GM19240 (cell line): ENCODE measurements around the gene ACOX1.

Source experiments
- DNase-seq: peaks from one replicate; pipeline ENCODE4 v3.0.0; 2011; ENCODE audit warnings: low spot score; ENCODE audit not compliant: insufficient read length

Gene ACOX1

DNA sequence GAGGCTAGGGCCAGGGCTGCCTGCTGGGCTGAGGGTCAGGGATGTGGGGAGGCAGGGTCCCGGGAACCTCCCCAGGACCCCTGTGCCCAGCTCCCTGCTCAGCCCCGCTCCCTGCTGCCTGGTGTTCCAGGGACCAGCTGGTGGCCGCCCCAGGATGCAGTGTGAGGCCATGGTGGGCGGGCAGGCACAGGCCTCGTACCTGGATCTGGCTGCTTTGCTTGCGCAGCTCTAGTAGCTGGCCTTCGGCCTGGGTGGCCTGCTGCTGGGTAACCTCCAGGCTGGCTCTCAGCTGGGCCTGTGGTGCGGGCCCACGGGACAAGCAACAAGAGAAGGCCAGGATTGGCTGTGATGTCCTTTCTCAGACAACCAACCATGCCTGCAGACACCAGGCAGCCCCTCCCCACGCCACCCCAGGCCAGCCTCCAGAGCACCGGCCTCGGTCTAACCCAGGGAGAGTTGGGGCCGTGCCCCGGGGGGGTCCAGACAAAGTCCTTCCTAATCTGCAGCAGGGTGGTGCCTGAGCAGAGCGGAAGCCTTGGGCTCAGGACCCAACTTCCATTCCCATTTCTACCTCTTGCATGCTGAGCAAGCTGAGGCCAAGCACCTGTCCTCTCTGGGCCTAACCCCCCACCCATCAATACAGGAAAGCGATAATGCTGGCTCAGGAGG, 86.3 kb downstream of the ACOX1 start:
- no peak for DNase-seq

DNA sequence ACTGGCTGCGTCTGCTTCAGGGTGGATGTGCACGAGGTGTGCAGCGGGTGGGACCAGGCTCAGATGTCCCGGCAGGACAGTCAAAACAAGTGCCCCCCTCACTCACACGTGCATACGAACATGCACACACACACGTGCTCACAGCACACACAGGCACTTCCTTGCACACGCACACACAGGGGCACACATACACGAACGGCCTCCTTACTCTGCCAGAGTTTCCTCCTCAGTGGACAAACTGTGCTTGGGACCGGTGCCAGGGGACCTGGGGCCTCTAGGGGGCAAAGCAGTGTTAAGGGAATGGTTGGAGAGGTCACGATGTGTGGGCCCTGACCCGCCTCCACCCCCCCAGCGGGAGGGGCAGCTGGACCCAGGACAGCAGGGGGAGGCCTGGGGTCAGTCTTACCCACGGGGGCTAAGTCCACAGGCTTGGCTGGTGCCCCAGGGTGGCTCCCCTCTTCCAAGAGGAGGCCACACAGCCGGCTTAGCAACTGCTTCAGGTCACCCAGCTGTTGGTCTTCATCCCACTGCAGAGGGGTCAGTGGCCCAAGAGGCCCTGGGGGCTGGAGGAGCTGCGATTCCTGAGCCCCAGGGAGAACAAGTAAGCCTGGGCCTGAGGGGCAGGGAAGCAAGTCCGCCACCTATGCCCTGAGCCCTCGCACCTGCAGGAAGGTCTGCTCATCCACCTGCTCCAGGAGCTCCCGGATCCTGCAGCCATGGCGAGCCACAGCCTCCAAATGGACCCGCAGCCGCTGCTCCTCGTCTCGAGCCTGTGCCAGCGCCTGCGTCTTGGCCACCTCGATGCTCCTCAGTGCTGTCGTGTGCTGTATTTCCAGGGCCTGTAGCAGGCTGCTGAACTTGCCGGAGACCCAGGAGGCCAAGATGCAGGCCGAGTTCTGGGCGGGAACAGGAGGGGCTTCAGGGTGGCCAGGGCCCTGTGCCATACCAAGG, 87.1 kb downstream of the ACOX1 start:
- DNase-seq, result no peak
